Activated CD8-positive, alpha-beta T cell treated with anti-CD3 and anti-CD28 coated beads for 36 hours (primary cell): ENCODE results near the gene SLC17A2. TPM values are rescaled to one million over a fixed set of nuclear protein-coding genes. Genes with fewer than 3 reads are reported as not detected.
"Not testable (repeated sequence)": the region's sequence is repeated elsewhere in the genome, so short reads cannot be mapped to it uniquely, and the experiment has no call there.

Experiments
- ATAC-seq: fragments of 200-7000 bp; cut with Tn5 transposase; one replicate; pipeline ENCODE4 v1.10.0; 2021; ENCODE audit warnings: mild to moderate bottlenecking, moderate library complexity
- CTCF ChIA-PET: fragments of 350-600 bp; sonication (Branson Sonifier 250); formaldehyde crosslinking; loops from one replicate; lab custom pipeline; 2021; ENCODE audit warnings: antibody characterized with exemption; lab: Charles Lee
- POLR2A ChIA-PET: fragments of 350-600 bp; sonication (Branson Sonifier 250); formaldehyde crosslinking; loops from one replicate; lab custom pipeline; 2021; ENCODE audit warnings: antibody characterized with exemption; lab: Charles Lee
- DNase-seq: peaks from one replicate; pipeline ENCODE4 v3.0.0-alpha.2; 2020
- H3K27ac Mint-ChIP-seq: one replicate; pipeline ENCODE4 v1.8.0; 2021; ENCODE audit warnings: mild to moderate bottlenecking, mixed read lengths
- H3K27me3 Mint-ChIP-seq: one replicate; pipeline ENCODE4 v1.8.0; 2021; ENCODE audit warnings: mixed read lengths
- H3K36me3 Mint-ChIP-seq: one replicate; pipeline ENCODE4 v1.8.0; 2021; ENCODE audit warnings: low read depth, mixed read lengths
- H3K4me1 Mint-ChIP-seq: one replicate; pipeline ENCODE4 v1.8.0; 2021; ENCODE audit warnings: low read depth, mixed read lengths
- H3K4me3 Mint-ChIP-seq: one replicate; pipeline ENCODE4 v1.8.0; 2021; ENCODE audit warnings: mild to moderate bottlenecking, moderate library complexity, mixed read lengths
- H3K9me3 Mint-ChIP-seq: one replicate; pipeline ENCODE4 v1.8.0; 2021; ENCODE audit warnings: mixed read lengths
- CTCF ChIP-seq: fragments of 200-600 bp; IDR thresholded peaks from one replicate; pipeline ENCODE4 v1.8.0; 2022; ENCODE audit warnings: antibody characterized with exemption, mild to moderate bottlenecking
- intact Hi-C: fragments of 100-400 bp; cut with micrococcal nuclease; formaldehyde crosslinking; loops from one replicate; pipeline ENCODE4 v1.10.0; 2022
- total RNA-seq, 2 experiments: library from RNA; stranded (reverse); gene quantifications; one replicate each; pipeline ENCODE4 v1.2.3, GENCODE V29; 2021

Gene SLC17A2
- total RNA-seq, 2 experiments from 2014 or later, result not detected

- Mint-ChIP-seq H3K27me3 (peaks cover 5% of the 10 kb centered on the region), H3K27ac (no peak overlapping the region), H3K4me3 (no peak overlapping the region), H3K4me1 (peaks cover 1% of the 10 kb centered on the region), H3K36me3 (no peaks in the 10 kb centered on the region), H3K9me3 (no peaks in the 10 kb centered on the region)
- no peak for TF ChIP-seq CTCF
- no peak for ATAC-seq
- CTCF ChIA-PET, result interaction anchor here (0.9 to 2.0 kb wide), 4 partner anchors 11 to 151 kb away, joined by 3 to 4 read pairs (median 4); no protein-coding TSS in a partner anchor
- intact Hi-C loops, result no loop called here
- no peak for DNase-seq
- POLR2A ChIA-PET, result no interaction called here
Measured at GRCh38 chr6:25939593-25939992, 9.1 kb upstream of the SLC17A2 start.

- Mint-ChIP-seq H3K4me1 (no peaks in the 10 kb centered on the region), H3K36me3 (no peaks in the 10 kb centered on the region), H3K9me3 (no peaks in the 10 kb centered on the region), H3K27ac (no peak overlapping the region), H3K4me3 (no peak overlapping the region), H3K27me3 (peaks cover 7% of the 10 kb centered on the region)
- DNase-seq, result no peak
- intact Hi-C loops, result no loop called here
- ChIA-PET POLR2A (no interaction called here), CTCF (no interaction called here)
- TF ChIP-seq CTCF, result no peak
- no peak for ATAC-seq
Measured at GRCh38 chr6:25935953-25936352, 5.5 kb upstream of the SLC17A2 start.

- Mint-ChIP-seq H3K36me3 (no peaks in the 10 kb centered on the region), H3K27ac (no peak overlapping the region), H3K27me3 (peaks cover 7% of the 10 kb centered on the region), H3K9me3 (no peaks in the 10 kb centered on the region), H3K4me1 (no peaks in the 10 kb centered on the region), H3K4me3 (no peak overlapping the region)
- intact Hi-C loops, result no loop called here
- CTCF ChIA-PET, result no interaction called here
- no peak for TF ChIP-seq CTCF
- POLR2A ChIA-PET, result no interaction called here
- no peak for ATAC-seq
- DNase-seq, result no peak
Measured at GRCh38 chr6:25934735-25935313, 4.3 kb upstream of the SLC17A2 start.

GRCh38 chr6:25934156-25934555 is 3.7 kb upstream of the SLC17A2 start:
- Mint-ChIP-seq H3K27me3 (peaks cover 7% of the 10 kb centered on the region), H3K4me1 (no peaks in the 10 kb centered on the region), H3K27ac (no peak overlapping the region), H3K4me3 (no peak overlapping the region), H3K9me3 (no peaks in the 10 kb centered on the region), H3K36me3 (no peaks in the 10 kb centered on the region)
- no peak for TF ChIP-seq CTCF
- no peak for DNase-seq
- no peak for ATAC-seq
- intact Hi-C loops, result no loop called here
- CTCF ChIA-PET, result interaction anchor here (1.3 kb wide), 1 partner anchor 68 kb away, joined by 4 read pairs; no protein-coding TSS in a partner anchor
- POLR2A ChIA-PET, result no interaction called here

DNA sequence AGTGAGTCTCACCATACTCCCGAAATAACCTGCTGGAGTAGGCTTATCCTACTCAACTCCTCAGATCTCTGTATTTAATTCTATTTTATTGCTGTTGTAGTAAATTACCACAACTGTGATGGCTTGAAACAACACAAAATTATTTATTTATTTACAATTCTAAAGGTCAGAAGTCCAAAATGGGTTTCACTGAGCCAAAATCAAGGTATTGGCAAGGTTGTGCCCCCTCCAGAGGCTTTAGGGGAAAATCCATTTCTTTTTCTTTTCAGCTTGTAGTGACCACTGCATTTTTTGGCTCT is 869 bp upstream of the SLC17A2 start:
- ChIA-PET POLR2A (interaction anchor here (1.1 kb wide), 1 partner anchor 61 kb away, joined by 3 read pairs; no protein-coding TSS in a partner anchor), CTCF (interaction anchor here (0.8 kb wide), 1 partner anchor 61 kb away, joined by 3 read pairs; no protein-coding TSS in a partner anchor)
- no peak overlapping the region for H3K4me3 Mint-ChIP-seq
- no peaks in the 10 kb centered on the region for H3K4me1 Mint-ChIP-seq
- no peak for TF ChIP-seq CTCF
- DNase-seq, result no peak
- H3K36me3 Mint-ChIP-seq, result no peaks in the 10 kb centered on the region
- intact Hi-C loops, result no loop called here
- H3K27ac Mint-ChIP-seq, result no peak overlapping the region
- no peaks in the 10 kb centered on the region for H3K9me3 Mint-ChIP-seq
- H3K27me3 Mint-ChIP-seq, result peaks cover 3% of the 10 kb centered on the region
- ATAC-seq, result no peak

GRCh38 chr6:25929785-25930184 is 706 bp downstream of the SLC17A2 start:
- H3K4me3 Mint-ChIP-seq, intact Hi-C loops, H3K9me3 Mint-ChIP-seq, H3K36me3 Mint-ChIP-seq, ATAC-seq, CTCF ChIA-PET, POLR2A ChIA-PET, H3K27ac Mint-ChIP-seq, H3K27me3 Mint-ChIP-seq, DNase-seq, H3K4me1 Mint-ChIP-seq: not testable (repeated sequence)
